Measurements from ENCODE around the gene WDR90. TPM values are rescaled to one million over a fixed set of nuclear protein-coding genes. Genes with fewer than 3 reads are reported as not detected.

The WDR90 gene
- total RNA-seq, 1 experiment from 2014 or later: 68.2 TPM

DNA sequence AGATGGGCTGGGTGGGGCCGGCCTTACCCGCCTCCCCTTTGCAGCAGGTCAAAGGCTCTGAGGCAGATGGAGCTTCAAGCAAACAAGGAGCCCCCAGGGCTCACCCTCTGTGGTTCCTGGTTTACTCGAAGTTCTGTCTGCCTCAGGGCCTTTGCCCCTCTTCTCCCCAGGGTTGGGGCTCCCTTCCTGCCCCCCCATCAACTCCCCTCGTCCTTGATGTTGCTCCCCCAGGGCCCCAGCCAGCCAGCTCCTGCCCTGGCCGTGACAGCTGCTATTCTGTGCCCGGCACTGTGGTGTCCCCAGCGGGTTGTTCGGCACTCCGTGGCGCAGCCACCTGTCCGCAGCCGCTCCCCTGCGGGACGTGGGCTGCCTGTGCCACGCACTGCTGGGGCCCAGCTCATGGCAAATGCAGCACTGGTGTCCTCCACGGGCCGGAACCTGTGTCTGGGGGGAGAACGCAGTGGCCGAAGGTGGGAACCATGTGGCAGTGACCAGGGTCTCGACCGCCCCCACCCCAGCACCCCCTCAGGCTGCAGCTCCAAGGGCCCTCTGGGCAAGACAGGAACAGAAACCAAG is 61.4 kb downstream of the WDR90 start:
- peaks cover 3 to 10% of the 10 kb centered on the region in 2 experiments; a peak in 3 of 4 replicates for H3K4me1 Mint-ChIP-seq
- Histone ChIP-seq H3K9me3 (ENCODE audit: control insufficient read depth, low read depth, low read length) (no peaks in the 10 kb centered on the region), H3K27me3 (ENCODE audit: insufficient read depth, low read length) (peaks cover 21% of the 10 kb centered on the region; the same call in 1 of the 2 replicates), H2BK12ac (ENCODE audit: insufficient read length, low read depth, low read length) (no peak overlapping the region), H2BK5ac (ENCODE audit: insufficient read length, low read length) (no peak overlapping the region), H3K9ac (ENCODE audit: extremely low read depth, insufficient read length, low read length) (no peak overlapping the region), H3K23ac (ENCODE audit: insufficient read length, low read depth, low read length) (no peak overlapping the region), H2AK5ac (ENCODE audit: insufficient read length, low read length) (no peak overlapping the region), H3K4me1 (ENCODE audit: insufficient read depth, low read length) (no peaks in the 10 kb centered on the region), H3K27ac (ENCODE audit: insufficient read length, low read depth, low read length) (no peak overlapping the region), H3K4ac (ENCODE audit: low read depth, low read length) (no peak overlapping the region), H3K14ac (ENCODE audit: insufficient read depth, low read length) (no peak overlapping the region), H4K8ac (replicated peaks; ENCODE audit: insufficient read length, low read depth, low read length) (no peak overlapping the region), H3K23me2 (ENCODE audit: insufficient read length, low read depth, low read length, poor library complexity, severe bottlenecking) (peaks cover 8% of the 10 kb centered on the region), H3K4me2 (ENCODE audit: insufficient read depth, insufficient read length, low read length) (no peak overlapping the region), H2BK120ac (ENCODE audit: low read depth, low read length, poor library complexity, severe bottlenecking) (no peak overlapping the region), H3K79me2 (ENCODE audit: insufficient read depth, low read length) (no peaks in the 10 kb centered on the region), H4K5ac (ENCODE audit: insufficient read length, low read depth, low read length) (no peak overlapping the region), H4K20me1 (ENCODE audit: control insufficient read depth, insufficient read depth, insufficient read length) (no peaks in the 10 kb centered on the region), H4K91ac (ENCODE audit: insufficient read length, low read depth, low read length) (no peak overlapping the region), H3K79me1 (ENCODE audit: insufficient read depth, low read depth, low read length, poor library complexity, severe bottlenecking) (no peaks in the 10 kb centered on the region), H2BK20ac (ENCODE audit: low read depth, low read length, poor library complexity, severe bottlenecking) (no peak overlapping the region), H3K56ac (ENCODE audit: insufficient read length, low read depth, low read length) (no peak overlapping the region), H3T11ph (ENCODE audit: low read length) (no peak overlapping the region), H2BK15ac (ENCODE audit: low read depth, low read length) (no peak overlapping the region), H3K18ac (ENCODE audit: insufficient read length, low read depth, low read length) (no peak overlapping the region), H2AFZ (ENCODE audit: low read length) (no peak overlapping the region)
- DNase-seq: no peak
- H3K27ac Mint-ChIP-seq: no peak overlapping the region
- H3K36me3 Mint-ChIP-seq (ENCODE audit: insufficient read depth in 1 of 3, low read depth in 3 of 3): no peaks in the 10 kb centered on the region
- H3K9me3 Mint-ChIP-seq: peaks cover 0 to 2% of the 10 kb centered on the region in 2 experiments; a peak in 2 of 5 replicates
- WGBS (ENCODE audit: extremely low coverage, insufficient read length, low lambda C conversion rate): no CpG with 5 or more reads among the region's 21 CpGs
- TF ChIP-seq, protein P1, sequence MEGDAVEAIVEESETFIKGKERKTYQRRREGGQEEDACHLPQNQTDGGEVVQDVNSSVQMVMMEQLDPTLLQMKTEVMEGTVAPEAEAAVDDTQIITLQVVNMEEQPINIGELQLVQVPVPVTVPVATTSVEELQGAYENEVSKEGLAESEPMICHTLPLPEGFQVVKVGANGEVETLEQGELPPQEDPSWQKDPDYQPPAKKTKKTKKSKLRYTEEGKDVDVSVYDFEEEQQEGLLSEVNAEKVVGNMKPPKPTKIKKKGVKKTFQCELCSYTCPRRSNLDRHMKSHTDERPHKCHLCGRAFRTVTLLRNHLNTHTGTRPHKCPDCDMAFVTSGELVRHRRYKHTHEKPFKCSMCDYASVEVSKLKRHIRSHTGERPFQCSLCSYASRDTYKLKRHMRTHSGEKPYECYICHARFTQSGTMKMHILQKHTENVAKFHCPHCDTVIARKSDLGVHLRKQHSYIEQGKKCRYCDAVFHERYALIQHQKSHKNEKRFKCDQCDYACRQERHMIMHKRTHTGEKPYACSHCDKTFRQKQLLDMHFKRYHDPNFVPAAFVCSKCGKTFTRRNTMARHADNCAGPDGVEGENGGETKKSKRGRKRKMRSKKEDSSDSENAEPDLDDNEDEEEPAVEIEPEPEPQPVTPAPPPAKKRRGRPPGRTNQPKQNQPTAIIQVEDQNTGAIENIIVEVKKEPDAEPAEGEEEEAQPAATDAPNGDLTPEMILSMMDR (conservative IDR thresholded peaks at IDR 0.05): no peak
- no peak overlapping the region for H3K4me3 Mint-ChIP-seq
- H3K27me3 Mint-ChIP-seq (ENCODE audit: low read depth): peaks cover 77% of the 10 kb centered on the region
